SK-N-SH (cell line): ENCODE results near the gene RAB11B. TPM values are rescaled to one million over a fixed set of nuclear protein-coding genes. Genes with fewer than 3 reads are reported as not detected.

ENCODE experiments used
- CTCF ChIA-PET: fragments of 300-600, 350-600 bp; formaldehyde crosslinking; extraction: SDS; loops from one replicate; lab custom pipeline; 2021; lab: Yijun Ruan, JAX
- POLR2A ChIA-PET: fragments of 350-600 bp; sonication (Branson Sonifier 250); formaldehyde crosslinking; extraction: SDS; loops from one replicate; lab custom pipeline; 2020; ENCODE audit warnings: antibody characterized with exemption, inconsistent platforms; lab: Yijun Ruan, JAX
- DNase-seq: peaks from one replicate; pipeline ENCODE4 v3.0.0; 2012
- H2AFZ ChIP-seq: fragments of 200-600 bp; sonication (generic); 2 replicates; pipeline ENCODE4 v1.8.1; 2016; ENCODE audit warnings: antibody characterized with exemption, mild to moderate bottlenecking, low read depth
- H3F3A ChIP-seq: fragments of 200-600 bp; sonication (generic); replicated peaks from 2 replicates; pipeline ENCODE3; 2016; ENCODE audit warnings: antibody characterized with exemption, mild to moderate bottlenecking; ENCODE audit not compliant: insufficient read depth
- H3K27ac ChIP-seq, 2 experiments: fragments of 200-500 bp in 1 of 2; fragments of 200-600 bp in 1 of 2; sonication (Bioruptor generic) in 1 of 2; sonication (generic), shearing (Covaris generic) in 1 of 2; 2 replicates each; pipeline versions ENCODE4 v1.5.1 to v1.6.1; 2014 to 2016; ENCODE audit warnings: low read depth in 2 of 2, inconsistent platforms in 1 of 2, low read length in 1 of 2, mild to moderate bottlenecking in 1 of 2, mixed read lengths in 1 of 2
- H3K27me3 ChIP-seq: fragments of 200-600 bp; sonication (generic), shearing (Covaris generic); 2 replicates; pipeline ENCODE4 v1.6.1; 2016; ENCODE audit warnings: mixed run types; ENCODE audit not compliant: insufficient read depth
- H3K36me3 ChIP-seq, 2 experiments: fragments of 200-500 bp in 1 of 2; fragments of 200-600 bp in 1 of 2; sonication (Bioruptor generic) in 1 of 2; sonication (generic) in 1 of 2; replicated peaks in 1 of 2; 2 replicates each; pipeline versions ENCODE3 to v1.5.1; 2014 to 2016; ENCODE audit warnings: low read length in 1 of 2, mild to moderate bottlenecking in 1 of 2; ENCODE audit not compliant: insufficient read depth in 2 of 2, control insufficient read depth in 1 of 2
- H3K4me1 ChIP-seq, 2 experiments: fragments of 200-500 bp in 1 of 2; fragments of 200-600 bp in 1 of 2; sonication (Bioruptor generic) in 1 of 2; sonication (generic), shearing (Covaris generic) in 1 of 2; 2 replicates each; pipeline versions ENCODE4 v1.5.1 to v1.6.1; 2014 to 2016; ENCODE audit warnings: low read depth in 1 of 2, low read length in 1 of 2, mixed run types in 1 of 2; ENCODE audit not compliant: insufficient read depth in 2 of 2, control insufficient read depth in 1 of 2
- H3K4me2 ChIP-seq: fragments of 200-600 bp; sonication (generic), shearing (Covaris generic); 2 replicates; pipeline ENCODE4 v1.6.1; 2017; ENCODE audit warnings: mixed run types
- H3K4me3 ChIP-seq, 2 experiments: fragments of 200-500 bp in 1 of 2; fragments of 200-600 bp in 1 of 2; sonication (Bioruptor generic) in 1 of 2; sonication (generic), shearing (Covaris generic) in 1 of 2; 2 replicates each; pipeline versions ENCODE4 v1.5.1 to v1.8.1; 2014 to 2016; ENCODE audit warnings: low read depth in 2 of 2, inconsistent platforms in 1 of 2, low read length in 1 of 2, mild to moderate bottlenecking in 1 of 2, mixed read lengths in 1 of 2, moderate library complexity in 1 of 2
- H3K79me2 ChIP-seq: fragments of 200-600 bp; sonication (generic); 2 replicates; pipeline ENCODE4 v1.8.1; 2017; ENCODE audit warnings: mild to moderate bottlenecking; ENCODE audit not compliant: insufficient read depth
- H3K9ac ChIP-seq: fragments of 200-600 bp; sonication (generic); 2 replicates; pipeline ENCODE4 v1.6.1; 2017; ENCODE audit warnings: mixed run types
- H3K9me2 ChIP-seq: fragments of 200-600 bp; sonication (generic); 2 replicates; pipeline ENCODE4 v1.6.1; 2017; ENCODE audit warnings: mixed run types
- H3K9me3 ChIP-seq: fragments of 200-600 bp; sonication (generic); 2 replicates; pipeline ENCODE4 v1.6.1; 2017; ENCODE audit warnings: mixed run types, mild to moderate bottlenecking, moderate library complexity
- H4K20me1 ChIP-seq: fragments of 200-600 bp; sonication (generic); 2 replicates; pipeline ENCODE4 v1.6.1; 2017; ENCODE audit warnings: mild to moderate bottlenecking, mixed run types; ENCODE audit not compliant: insufficient read depth
- CHD2 ChIP-seq: fragments of 150-350 bp; IDR thresholded peaks from 2 replicates; pipeline ENCODE4 v1.6.1; 2018; ENCODE audit warnings: low read length; ENCODE audit not compliant: partially characterized antibody
- ELF1 ChIP-seq: IDR thresholded peaks from 2 replicates; pipeline ENCODE4 v1.4.0; 2012
- FOXM1 ChIP-seq: IDR thresholded peaks from 2 replicates; pipeline ENCODE4 v1.4.0; 2012; ENCODE audit warnings: low read depth, mild to moderate bottlenecking
- GATA2 ChIP-seq: sonication (generic); formaldehyde crosslinking; IDR thresholded peaks from 2 replicates; pipeline ENCODE4 v1.5.0; 2020; ENCODE audit warnings: mild to moderate bottlenecking, missing genetic modification reagents
- JUND ChIP-seq: IDR thresholded peaks from 2 replicates; pipeline ENCODE4 v1.4.0; 2012
- NFIC ChIP-seq: IDR thresholded peaks from 2 replicates; pipeline ENCODE4 v1.4.0; 2012; ENCODE audit warnings: borderline replicate concordance
- RXRA ChIP-seq: IDR thresholded peaks from 2 replicates; pipeline ENCODE4 v1.4.0; 2012; ENCODE audit warnings: low read depth, mild to moderate bottlenecking, borderline replicate concordance
- SMC3 ChIP-seq: IDR thresholded peaks from 2 replicates; pipeline ENCODE4 v1.6.1; 2012; ENCODE audit warnings: low read depth, low read length, improper control_type of control experiment
- TAF1 ChIP-seq: IDR thresholded peaks from 2 replicates; pipeline ENCODE4 v1.6.1; 2012; ENCODE audit warnings: low read depth, mild to moderate bottlenecking, low read length, moderate library complexity, borderline replicate concordance
- YY1 ChIP-seq: IDR thresholded peaks from 2 replicates; pipeline ENCODE4 v1.4.0; 2012; ENCODE audit warnings: low read depth, mild to moderate bottlenecking
- WGBS: methylation state at CpG from one replicate; pipeline ENCODE4 v1.1.6; 2017; ENCODE audit warnings: low lambda C conversion rate; 5-methylcytosine and 5-hydroxymethylcytosine counted together
- polyA plus RNA-seq, 3 experiments: library from polyadenylated mRNA; depleted of rRNA; stranded (reverse); fragments of >200 nt; gene quantifications; 2 replicates each; pipeline ENCODE4 v1.2.3, GENCODE V29; 2012
- TF ChIP-seq, protein P1 (sequence below): IDR thresholded peaks from 2 replicates; pipeline ENCODE4 v1.6.1; 2012; ENCODE audit warnings: mild to moderate bottlenecking, low read depth, low read length, moderate library complexity
- TF ChIP-seq, protein P2 (sequence below): IDR thresholded peaks from 2 replicates; pipeline ENCODE4 v1.4.0; 2012; ENCODE audit warnings: low read depth
- TF ChIP-seq, protein P3 (sequence below): IDR thresholded peaks from 2 replicates; pipeline ENCODE4; 2012
- TF ChIP-seq, protein P4 (sequence below): IDR thresholded peaks from 2 replicates; pipeline ENCODE4 v1.4.0; 2012; ENCODE audit warnings: low read depth, borderline replicate concordance
- TF ChIP-seq, protein P5 (sequence below): fragments of 150-350 bp; IDR thresholded peaks from 2 replicates; pipeline ENCODE4 v1.6.1; 2017; ENCODE audit warnings: antibody characterized with exemption, low read length, low read depth, borderline replicate concordance

The RAB11B gene
- polyA plus RNA-seq, 1 of the 3 experiments (the other 2 are of a cell fraction): 127 TPM

DNA sequence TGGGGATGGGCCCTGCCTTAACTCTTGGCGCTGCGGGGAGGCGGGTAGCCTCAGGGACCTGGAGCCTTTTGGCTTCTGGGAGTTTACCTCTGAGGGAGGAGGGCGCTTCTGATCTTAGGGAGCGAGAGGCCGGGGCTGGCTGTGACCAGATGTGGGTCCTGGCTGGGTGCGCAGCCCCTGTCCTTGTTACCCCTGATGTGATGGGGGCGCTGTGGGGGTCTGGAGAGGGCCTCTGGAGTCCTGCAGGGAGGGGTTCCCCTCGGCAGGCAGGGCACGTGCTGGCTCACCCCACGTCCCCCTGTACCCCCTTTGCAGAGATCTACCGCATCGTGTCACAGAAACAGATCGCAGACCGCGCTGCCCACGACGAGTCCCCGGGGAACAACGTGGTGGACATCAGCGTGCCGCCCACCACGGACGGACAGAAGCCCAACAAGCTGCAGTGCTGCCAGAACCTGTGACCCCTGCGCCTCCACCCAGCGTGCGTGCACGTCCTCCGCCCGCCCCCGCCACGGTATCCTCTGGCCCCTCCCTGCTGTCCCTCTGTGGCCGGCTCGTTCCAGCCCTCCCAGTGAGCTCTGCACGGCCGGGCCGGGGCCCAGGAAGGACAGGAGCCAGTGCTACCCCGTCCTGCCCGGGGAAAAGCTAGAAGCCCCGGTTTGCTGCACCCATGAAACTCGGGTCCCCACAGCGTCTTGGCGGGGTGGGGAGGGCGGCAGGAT lies 13.1 kb downstream of the RAB11B start:
- POLR2A ChIA-PET: no interaction called here
- Histone ChIP-seq H3K27me3 (no peaks in the 10 kb centered on the region), H3K9me3 (no peaks in the 10 kb centered on the region), H3K4me2 (no peak overlapping the region), H3K79me2 (peaks cover 16% of the 10 kb centered on the region; the same call in 1 of the 2 replicates), H3K27ac (no peak overlapping the region), H2AFZ (no peak overlapping the region), H4K20me1 (peaks cover 8% of the 10 kb centered on the region)
- CTCF ChIA-PET: no interaction called here
- DNase-seq: peak; percentile 24
- TF ChIP-seq, protein P1, sequence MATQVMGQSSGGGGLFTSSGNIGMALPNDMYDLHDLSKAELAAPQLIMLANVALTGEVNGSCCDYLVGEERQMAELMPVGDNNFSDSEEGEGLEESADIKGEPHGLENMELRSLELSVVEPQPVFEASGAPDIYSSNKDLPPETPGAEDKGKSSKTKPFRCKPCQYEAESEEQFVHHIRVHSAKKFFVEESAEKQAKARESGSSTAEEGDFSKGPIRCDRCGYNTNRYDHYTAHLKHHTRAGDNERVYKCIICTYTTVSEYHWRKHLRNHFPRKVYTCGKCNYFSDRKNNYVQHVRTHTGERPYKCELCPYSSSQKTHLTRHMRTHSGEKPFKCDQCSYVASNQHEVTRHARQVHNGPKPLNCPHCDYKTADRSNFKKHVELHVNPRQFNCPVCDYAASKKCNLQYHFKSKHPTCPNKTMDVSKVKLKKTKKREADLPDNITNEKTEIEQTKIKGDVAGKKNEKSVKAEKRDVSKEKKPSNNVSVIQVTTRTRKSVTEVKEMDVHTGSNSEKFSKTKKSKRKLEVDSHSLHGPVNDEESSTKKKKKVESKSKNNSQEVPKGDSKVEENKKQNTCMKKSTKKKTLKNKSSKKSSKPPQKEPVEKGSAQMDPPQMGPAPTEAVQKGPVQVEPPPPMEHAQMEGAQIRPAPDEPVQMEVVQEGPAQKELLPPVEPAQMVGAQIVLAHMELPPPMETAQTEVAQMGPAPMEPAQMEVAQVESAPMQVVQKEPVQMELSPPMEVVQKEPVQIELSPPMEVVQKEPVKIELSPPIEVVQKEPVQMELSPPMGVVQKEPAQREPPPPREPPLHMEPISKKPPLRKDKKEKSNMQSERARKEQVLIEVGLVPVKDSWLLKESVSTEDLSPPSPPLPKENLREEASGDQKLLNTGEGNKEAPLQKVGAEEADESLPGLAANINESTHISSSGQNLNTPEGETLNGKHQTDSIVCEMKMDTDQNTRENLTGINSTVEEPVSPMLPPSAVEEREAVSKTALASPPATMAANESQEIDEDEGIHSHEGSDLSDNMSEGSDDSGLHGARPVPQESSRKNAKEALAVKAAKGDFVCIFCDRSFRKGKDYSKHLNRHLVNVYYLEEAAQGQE: no peak
- TF ChIP-seq JUND (no peak), GATA2 (no peak), CHD2 (no peak), SMC3 (no peak), YY1 (no peak), RXRA (no peak), TAF1 (no peak), ELF1 (no peak), NFIC (no peak), FOXM1 (no peak)
- TF ChIP-seq, protein P2, sequence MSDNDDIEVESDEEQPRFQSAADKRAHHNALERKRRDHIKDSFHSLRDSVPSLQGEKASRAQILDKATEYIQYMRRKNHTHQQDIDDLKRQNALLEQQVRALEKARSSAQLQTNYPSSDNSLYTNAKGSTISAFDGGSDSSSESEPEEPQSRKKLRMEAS: no peak
- TF ChIP-seq, protein P3, sequence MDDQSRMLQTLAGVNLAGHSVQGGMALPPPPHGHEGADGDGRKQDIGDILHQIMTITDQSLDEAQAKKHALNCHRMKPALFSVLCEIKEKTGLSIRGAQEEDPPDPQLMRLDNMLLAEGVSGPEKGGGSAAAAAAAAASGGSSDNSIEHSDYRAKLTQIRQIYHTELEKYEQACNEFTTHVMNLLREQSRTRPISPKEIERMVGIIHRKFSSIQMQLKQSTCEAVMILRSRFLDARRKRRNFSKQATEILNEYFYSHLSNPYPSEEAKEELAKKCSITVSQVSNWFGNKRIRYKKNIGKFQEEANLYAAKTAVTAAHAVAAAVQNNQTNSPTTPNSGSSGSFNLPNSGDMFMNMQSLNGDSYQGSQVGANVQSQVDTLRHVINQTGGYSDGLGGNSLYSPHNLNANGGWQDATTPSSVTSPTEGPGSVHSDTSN: no peak
- TF ChIP-seq, protein P4, sequence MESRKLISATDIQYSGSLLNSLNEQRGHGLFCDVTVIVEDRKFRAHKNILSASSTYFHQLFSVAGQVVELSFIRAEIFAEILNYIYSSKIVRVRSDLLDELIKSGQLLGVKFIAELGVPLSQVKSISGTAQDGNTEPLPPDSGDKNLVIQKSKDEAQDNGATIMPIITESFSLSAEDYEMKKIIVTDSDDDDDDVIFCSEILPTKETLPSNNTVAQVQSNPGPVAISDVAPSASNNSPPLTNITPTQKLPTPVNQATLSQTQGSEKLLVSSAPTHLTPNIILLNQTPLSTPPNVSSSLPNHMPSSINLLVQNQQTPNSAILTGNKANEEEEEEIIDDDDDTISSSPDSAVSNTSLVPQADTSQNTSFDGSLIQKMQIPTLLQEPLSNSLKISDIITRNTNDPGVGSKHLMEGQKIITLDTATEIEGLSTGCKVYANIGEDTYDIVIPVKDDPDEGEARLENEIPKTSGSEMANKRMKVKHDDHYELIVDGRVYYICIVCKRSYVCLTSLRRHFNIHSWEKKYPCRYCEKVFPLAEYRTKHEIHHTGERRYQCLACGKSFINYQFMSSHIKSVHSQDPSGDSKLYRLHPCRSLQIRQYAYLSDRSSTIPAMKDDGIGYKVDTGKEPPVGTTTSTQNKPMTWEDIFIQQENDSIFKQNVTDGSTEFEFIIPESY: no peak
- TF ChIP-seq, protein P5, sequence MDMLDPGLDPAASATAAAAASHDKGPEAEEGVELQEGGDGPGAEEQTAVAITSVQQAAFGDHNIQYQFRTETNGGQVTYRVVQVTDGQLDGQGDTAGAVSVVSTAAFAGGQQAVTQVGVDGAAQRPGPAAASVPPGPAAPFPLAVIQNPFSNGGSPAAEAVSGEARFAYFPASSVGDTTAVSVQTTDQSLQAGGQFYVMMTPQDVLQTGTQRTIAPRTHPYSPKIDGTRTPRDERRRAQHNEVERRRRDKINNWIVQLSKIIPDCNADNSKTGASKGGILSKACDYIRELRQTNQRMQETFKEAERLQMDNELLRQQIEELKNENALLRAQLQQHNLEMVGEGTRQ: no peak
- TF ChIP-seq, all 33 proteins: peak for 0
- no peaks in the 10 kb centered on the region for H3K9me2 ChIP-seq
- peaks cover 4% of the 10 kb centered on the region for H3F3A ChIP-seq
- no peaks in the 10 kb centered on the region; a peak in 1 of 4 replicates for H3K4me1 ChIP-seq
- H3K36me3 ChIP-seq: peaks cover 0 to 22% of the 10 kb centered on the region in 2 experiments
- WGBS: 93% methylated on average over 6 of the region's 44 CpGs
- H3K9ac ChIP-seq: no peak overlapping the region
- H3K4me3 ChIP-seq: no peak overlapping the region
